CD14-positive monocyte (primary cell): ENCODE measurements around the gene PSMF1. TPM values are rescaled to one million over a fixed set of nuclear protein-coding genes. Genes with fewer than 3 reads are reported as not detected.

Source experiments
- DNase-seq, 3 donors: peaks; one replicate each; pipeline ENCODE4 v3.0.0-alpha.2; 2011 to 2022
- H2AFZ ChIP-seq: 2 replicates; pipeline ENCODE4 v1.6.0; 2012; ENCODE audit warnings: mild to moderate bottlenecking, low read depth, low read length, inconsistent platforms; ENCODE audit not compliant: insufficient read depth, poor library complexity, severe bottlenecking
- H3K27ac ChIP-seq, 2 donors: 1 replicate in 1 of 2; 2 replicates in 1 of 2; pipeline ENCODE4 v1.5.1; 2012 to 2013; ENCODE audit warnings: low read length in 2 of 2, control low read depth in 1 of 2, inconsistent platforms in 1 of 2, low read depth in 1 of 2, mild to moderate bottlenecking in 1 of 2
- H3K27me3 ChIP-seq, 2 donors: one replicate each; pipeline versions ENCODE4 v1.6.0 to v1.6.1; 2011 to 2013; ENCODE audit warnings: low read length in 2 of 2; ENCODE audit not compliant: control insufficient read depth in 2 of 2, insufficient read depth in 2 of 2
- H3K36me3 ChIP-seq, 2 donors: replicated peaks in 1 of 2; 1 replicate in 1 of 2; 2 replicates in 1 of 2; pipeline versions ENCODE4 v1.5.1 to v1.6.1; 2012 to 2013; ENCODE audit warnings: low read length in 2 of 2, control low read depth in 1 of 2, inconsistent platforms in 1 of 2, mild to moderate bottlenecking in 1 of 2; ENCODE audit not compliant: insufficient read depth in 2 of 2, control insufficient read depth in 1 of 2
- H3K4me1 ChIP-seq, 2 donors: 1 replicate in 1 of 2; 2 replicates in 1 of 2; pipeline versions ENCODE4 v1.5.1 to v1.6.1; 2012 to 2013; ENCODE audit warnings: low read length in 2 of 2, control low read depth in 1 of 2, inconsistent platforms in 1 of 2, mild to moderate bottlenecking in 1 of 2, moderate library complexity in 1 of 2; ENCODE audit not compliant: insufficient read depth in 2 of 2, control insufficient read depth in 1 of 2
- H3K4me2 ChIP-seq: replicated peaks from 2 replicates; pipeline ENCODE3; 2012; ENCODE audit warnings: low read length, moderate library complexity, mild to moderate bottlenecking; ENCODE audit not compliant: poor library complexity, severe bottlenecking; ENCODE audit errors: extremely low read depth
- H3K4me3 ChIP-seq, 3 experiments: fragments of 200-600 bp in 1 of 3; sonication (generic) in 1 of 3; replicated peaks in 1 of 3; 1 replicate in 2 of 3; 2 replicates in 1 of 3; pipeline ENCODE4 v1.5.1; 2011 to 2013; ENCODE audit warnings: low read length in 3 of 3, mild to moderate bottlenecking in 3 of 3, control low read depth in 2 of 3, low read depth in 2 of 3, inconsistent platforms in 1 of 3, moderate library complexity in 1 of 3
- H3K79me2 ChIP-seq: 2 replicates; pipeline ENCODE4 v1.6.0; 2012; ENCODE audit warnings: mild to moderate bottlenecking, control low read depth, inconsistent platforms, low read length, moderate library complexity; ENCODE audit not compliant: insufficient read depth
- H3K9ac ChIP-seq: 2 replicates; pipeline ENCODE4 v1.6.0; 2017; ENCODE audit warnings: low read length, mild to moderate bottlenecking; ENCODE audit not compliant: insufficient read depth, poor library complexity, severe bottlenecking
- H3K9me3 ChIP-seq, 2 donors: replicated peaks in 1 of 2; 1 replicate in 1 of 2; 2 replicates in 1 of 2; pipeline versions ENCODE4 v1.5.1 to v1.6.1; 2012 to 2013; ENCODE audit warnings: low read length in 2 of 2, control low read depth in 1 of 2; ENCODE audit not compliant: control insufficient read depth in 1 of 2, insufficient read depth in 1 of 2
- H4K20me1 ChIP-seq: 2 replicates; pipeline ENCODE4 v1.6.0; 2012; ENCODE audit warnings: mild to moderate bottlenecking, low read length, control low read depth, moderate library complexity; ENCODE audit not compliant: insufficient read depth
- H3K27ac Mint-ChIP-seq, 7 donors: one replicate each; pipeline ENCODE4 v1.8.0; 2020; ENCODE audit warnings: mild to moderate bottlenecking in 7 of 7, mixed read lengths in 7 of 7, moderate library complexity in 6 of 7, inconsistent platforms in 2 of 7
- H3K27me3 Mint-ChIP-seq, 3 donors: one replicate each; pipeline ENCODE4 v1.8.0; 2021 to 2022; ENCODE audit warnings: low read depth in 3 of 3, mild to moderate bottlenecking in 3 of 3, mixed read lengths in 3 of 3, moderate library complexity in 3 of 3, inconsistent platforms in 1 of 3
- H3K36me3 Mint-ChIP-seq, 2 donors: one replicate each; pipeline ENCODE4 v1.8.0; 2020; ENCODE audit warnings: mixed read lengths in 2 of 2, inconsistent platforms in 1 of 2, mild to moderate bottlenecking in 1 of 2
- H3K4me1 Mint-ChIP-seq: one replicate; pipeline ENCODE4 v1.8.0; 2020; ENCODE audit warnings: mild to moderate bottlenecking, mixed read lengths
- H3K4me3 Mint-ChIP-seq, 2 donors: one replicate each; pipeline ENCODE4 v1.8.0; 2020; ENCODE audit warnings: mild to moderate bottlenecking in 2 of 2, mixed read lengths in 2 of 2, moderate library complexity in 1 of 2
- H3K9me3 Mint-ChIP-seq, 7 donors: one replicate each; pipeline ENCODE4 v1.8.0; 2020 to 2022; ENCODE audit warnings: mixed read lengths in 7 of 7, mild to moderate bottlenecking in 6 of 7, moderate library complexity in 6 of 7, inconsistent platforms in 2 of 7
- WGBS: methylation state at CpG from one replicate; pipeline ENCODE4 v1.1.5; 2013; ENCODE audit warnings: missing lambda C conversion rate; ENCODE audit not compliant: insufficient coverage; 5-methylcytosine and 5-hydroxymethylcytosine counted together
- intact Hi-C, 2 donors: fragments of 100-400 bp; cut with micrococcal nuclease; formaldehyde crosslinking; loops; one replicate each; pipeline versions ENCODE4 v1.15.0 to v1.15.1; 2023
- polyA plus RNA-seq, 3 donors: library from polyadenylated mRNA; depleted of rRNA in 1 of 3; unstranded in 2 of 3; stranded (reverse) in 1 of 3; fragments of 300-500 nt in 2 of 3; fragments of >200 nt in 1 of 3; fragmentation: Illumina TruSeq in 2 of 3; gene quantifications; 1 replicate in 2 of 3; 2 replicates in 1 of 3; pipeline ENCODE4 v1.2.3, GENCODE V29; 2012 to 2021
- TF ChIP-seq, protein P1 (sequence below): fragments of 200-600 bp; IDR thresholded peaks from one replicate; pipeline ENCODE4 v1.8.0; 2022; ENCODE audit warnings: antibody characterized with exemption, mild to moderate bottlenecking

Gene PSMF1
- polyA plus RNA-seq, 3 donors: 103 to 349 (median 138) TPM

DNA sequence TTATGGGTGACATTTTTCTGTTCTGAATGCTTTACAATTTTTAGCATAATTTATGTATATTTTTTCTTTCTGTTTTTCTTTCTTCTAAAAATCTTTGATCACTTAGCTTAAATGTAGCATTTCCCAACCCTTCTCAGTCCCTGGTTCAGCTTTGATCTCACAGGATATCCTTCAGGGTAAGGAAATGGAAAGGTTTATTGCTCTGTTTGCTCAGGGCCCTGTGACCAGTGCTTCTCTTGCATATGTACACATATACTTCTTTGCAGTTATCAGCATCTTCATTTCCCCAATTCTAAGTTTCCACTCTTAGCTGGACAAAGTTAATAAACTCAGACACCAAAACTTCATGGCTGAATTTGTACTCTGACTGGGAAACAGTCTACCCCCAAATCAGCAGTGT lies 35.8 kb downstream of the PSMF1 start:
- Mint-ChIP-seq H3K9me3 (peaks cover 0 to 3% (median 2%) of the 10 kb centered on the region in 7 donors), H3K27ac (no peak overlapping the region), H3K27me3 (peaks cover 0 to 2% (median 0%) of the 10 kb centered on the region in 3 donors), H3K4me1 (no peaks in the 10 kb centered on the region), H3K4me3 (no peak overlapping the region), H3K36me3 (peaks cover 66 to 75% of the 10 kb centered on the region in 2 donors)
- Histone ChIP-seq H3K4me2 (no peak overlapping the region), H2AFZ (no peak overlapping the region), H4K20me1 (peaks cover 51% of the 10 kb centered on the region), H3K9ac (no peak overlapping the region), H3K4me1 (no peaks in the 10 kb centered on the region), H3K9me3 (no peaks in the 10 kb centered on the region), H3K36me3 (peaks cover 42 to 78% of the 10 kb centered on the region in 2 donors), H3K79me2 (no peaks in the 10 kb centered on the region), H3K4me3 (no peak overlapping the region), H3K27me3 (no peaks in the 10 kb centered on the region), H3K27ac (no peak overlapping the region)
- intact Hi-C loops: no loop called here
- no peak for DNase-seq
- TF ChIP-seq, protein P1, sequence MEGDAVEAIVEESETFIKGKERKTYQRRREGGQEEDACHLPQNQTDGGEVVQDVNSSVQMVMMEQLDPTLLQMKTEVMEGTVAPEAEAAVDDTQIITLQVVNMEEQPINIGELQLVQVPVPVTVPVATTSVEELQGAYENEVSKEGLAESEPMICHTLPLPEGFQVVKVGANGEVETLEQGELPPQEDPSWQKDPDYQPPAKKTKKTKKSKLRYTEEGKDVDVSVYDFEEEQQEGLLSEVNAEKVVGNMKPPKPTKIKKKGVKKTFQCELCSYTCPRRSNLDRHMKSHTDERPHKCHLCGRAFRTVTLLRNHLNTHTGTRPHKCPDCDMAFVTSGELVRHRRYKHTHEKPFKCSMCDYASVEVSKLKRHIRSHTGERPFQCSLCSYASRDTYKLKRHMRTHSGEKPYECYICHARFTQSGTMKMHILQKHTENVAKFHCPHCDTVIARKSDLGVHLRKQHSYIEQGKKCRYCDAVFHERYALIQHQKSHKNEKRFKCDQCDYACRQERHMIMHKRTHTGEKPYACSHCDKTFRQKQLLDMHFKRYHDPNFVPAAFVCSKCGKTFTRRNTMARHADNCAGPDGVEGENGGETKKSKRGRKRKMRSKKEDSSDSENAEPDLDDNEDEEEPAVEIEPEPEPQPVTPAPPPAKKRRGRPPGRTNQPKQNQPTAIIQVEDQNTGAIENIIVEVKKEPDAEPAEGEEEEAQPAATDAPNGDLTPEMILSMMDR: no peak

DNA sequence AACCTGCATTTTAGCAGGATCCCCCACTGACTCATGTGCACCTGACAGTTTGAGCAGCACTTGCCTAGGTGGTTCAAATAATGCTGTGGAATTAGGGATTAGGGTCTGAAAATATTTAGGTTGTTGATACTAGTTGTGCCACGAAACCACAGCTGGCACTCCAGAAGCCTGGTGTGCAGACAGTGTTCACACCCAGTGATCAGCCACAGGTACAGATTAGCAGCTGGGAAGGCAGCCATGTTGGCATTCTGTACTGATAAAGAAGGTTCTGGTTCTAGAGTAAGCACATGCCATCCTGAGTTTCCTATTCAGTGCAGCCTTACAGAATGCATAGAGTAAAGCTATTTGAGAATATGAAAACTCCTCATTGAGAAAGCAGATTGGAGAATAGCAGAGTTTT lies 36.3 kb downstream of the PSMF1 start:
- no peak overlapping the region for H3K27ac Mint-ChIP-seq
- no peak for DNase-seq
- no peak overlapping the region for H3K9ac ChIP-seq
- intact Hi-C loops: no loop called here
- no peak overlapping the region for H2AFZ ChIP-seq
- no peak overlapping the region for H3K4me3 Mint-ChIP-seq
- WGBS: 100% methylated on average over 1 of the region's 1 CpG
- peaks cover 0 to 3% (median 2%) of the 10 kb centered on the region in 7 donors for H3K9me3 Mint-ChIP-seq
- no peaks in the 10 kb centered on the region for H3K9me3 ChIP-seq
- H3K36me3 ChIP-seq: peaks cover 42 to 78% of the 10 kb centered on the region in 2 donors
- peaks cover 0 to 2% (median 0%) of the 10 kb centered on the region in 3 donors for H3K27me3 Mint-ChIP-seq
- peaks cover 65 to 74% of the 10 kb centered on the region in 2 donors for H3K36me3 Mint-ChIP-seq
- H3K4me3 ChIP-seq: no peak overlapping the region
- H3K4me1 ChIP-seq: no peaks in the 10 kb centered on the region
- peaks cover 51% of the 10 kb centered on the region for H4K20me1 ChIP-seq
- no peaks in the 10 kb centered on the region for H3K4me1 Mint-ChIP-seq
- TF ChIP-seq, protein P1: no peak
- no peaks in the 10 kb centered on the region for H3K27me3 ChIP-seq
- no peak overlapping the region for H3K27ac ChIP-seq
- H3K4me2 ChIP-seq: no peak overlapping the region
- no peaks in the 10 kb centered on the region for H3K79me2 ChIP-seq
